DOHH2 (cell line): ENCODE measurements around the gene ABCA2.

Source experiments
- CTCF ChIP-seq: fragments of 200-600 bp; sonication (generic); IDR thresholded peaks from one replicate; pipeline ENCODE4 v1.5.1; 2014; ENCODE audit warnings: antibody characterized with exemption, mild to moderate bottlenecking, low read depth, low read length; ENCODE audit not compliant: poor library complexity, severe bottlenecking
- EZH2phosphoT487 ChIP-seq: fragments of 200-600 bp; sonication (generic); IDR thresholded peaks from 2 replicates; pipeline ENCODE4 v1.6.1; 2017; ENCODE audit warnings: borderline replicate concordance, mild to moderate bottlenecking, antibody characterized with exemption, low read length, moderate library complexity, mixed read lengths

- no peak for TF ChIP-seq CTCF
- no peak for TF ChIP-seq EZH2phosphoT487
These were observed 423 bp upstream of the ABCA2 start for GRCh38 chr9:137028263-137029057.
